Endodermal cell (in vitro differentiated cells): Measurements from ENCODE around the gene MCTP2. TPM values are rescaled to one million over a fixed set of nuclear protein-coding genes. Genes with fewer than 3 reads are reported as not detected.

ENCODE experiments used
- DNase-seq: peaks from one replicate; pipeline ENCODE4 v3.0.0-alpha.2; 2017
- H3K27ac ChIP-seq: 2 replicates; pipeline ENCODE4 v1.5.1; 2013; ENCODE audit warnings: mild to moderate bottlenecking, low read depth, low read length, moderate library complexity
- H3K27me3 ChIP-seq: 2 replicates; pipeline ENCODE4 v1.6.1; 2013; ENCODE audit warnings: mild to moderate bottlenecking, low read length, moderate library complexity; ENCODE audit not compliant: insufficient read depth, control insufficient read depth, poor library complexity, severe bottlenecking
- H3K36me3 ChIP-seq: 2 replicates; pipeline ENCODE4 v1.7.0; 2013; ENCODE audit warnings: mild to moderate bottlenecking, low read length, moderate library complexity; ENCODE audit not compliant: control insufficient read depth, insufficient read depth
- H3K4me1 ChIP-seq: one replicate; pipeline ENCODE4 v1.7.0; 2013; ENCODE audit warnings: low read length; ENCODE audit not compliant: control insufficient read depth, insufficient read depth
- H3K4me3 ChIP-seq: 2 replicates; pipeline ENCODE4 v1.5.1; 2013; ENCODE audit warnings: mild to moderate bottlenecking, low read length, moderate library complexity
- H3K9ac ChIP-seq: 2 replicates; pipeline ENCODE4 v1.6.1; 2013; ENCODE audit warnings: mild to moderate bottlenecking, low read length, moderate library complexity; ENCODE audit not compliant: poor library complexity, severe bottlenecking; ENCODE audit errors: extremely low read depth
- H3K9me3 ChIP-seq: 2 replicates; pipeline ENCODE4 v1.6.1; 2013; ENCODE audit warnings: mild to moderate bottlenecking, low read length, moderate library complexity; ENCODE audit not compliant: control insufficient read depth
- H3K27ac Mint-ChIP-seq: 2 replicates; pipeline ENCODE4 v1.8.0; 2020; ENCODE audit warnings: mixed read lengths
- H3K27me3 Mint-ChIP-seq: 2 replicates; pipeline ENCODE4 v1.8.0; 2021; ENCODE audit warnings: mild to moderate bottlenecking, mixed read lengths; ENCODE audit not compliant: insufficient read depth
- H3K36me3 Mint-ChIP-seq: 2 replicates; pipeline ENCODE4 v1.8.0; 2020; ENCODE audit warnings: low read depth, mixed read lengths
- H3K4me1 Mint-ChIP-seq: 2 replicates; pipeline ENCODE4 v1.8.0; 2020; ENCODE audit warnings: mixed read lengths
- H3K4me3 Mint-ChIP-seq: 2 replicates; pipeline ENCODE4 v1.8.0; 2020; ENCODE audit warnings: mild to moderate bottlenecking, moderate library complexity, mixed read lengths
- H3K9me3 Mint-ChIP-seq: 2 replicates; pipeline ENCODE4 v1.8.0; 2020; ENCODE audit warnings: mild to moderate bottlenecking, mixed read lengths
- CTCF ChIP-seq: fragments of 200-600 bp; sonication (generic); conservative IDR thresholded peaks from 2 replicates; pipeline ENCODE4 v1.5.0; 2021; ENCODE audit warnings: antibody characterized with exemption, mild to moderate bottlenecking
- WGBS, 2 experiments: methylation state at CpG; one replicate each; pipeline versions ENCODE4 v1.1.5 to v1.1.7; 2013; ENCODE audit warnings: missing lambda C conversion rate in 2 of 2, mixed read lengths in 1 of 2; ENCODE audit not compliant: insufficient coverage in 1 of 2, insufficient read length in 1 of 2; 5-methylcytosine and 5-hydroxymethylcytosine counted together
- total RNA-seq, 2 donors: library from RNA; stranded (reverse); fragmentation: NEBNext Ultra II Directional in 1 of 2; extraction: Animal tissue kit (Norgen Biotek cat#: 25700) in 1 of 2; gene quantifications; 2 replicates in 1 of 2; 3 replicates in 1 of 2; pipeline ENCODE4 v1.2.1, GENCODE V29; 2021

Gene MCTP2
- total RNA-seq, 2 donors from 2014 or later = 9.2 to 12.1 TPM

DNA sequence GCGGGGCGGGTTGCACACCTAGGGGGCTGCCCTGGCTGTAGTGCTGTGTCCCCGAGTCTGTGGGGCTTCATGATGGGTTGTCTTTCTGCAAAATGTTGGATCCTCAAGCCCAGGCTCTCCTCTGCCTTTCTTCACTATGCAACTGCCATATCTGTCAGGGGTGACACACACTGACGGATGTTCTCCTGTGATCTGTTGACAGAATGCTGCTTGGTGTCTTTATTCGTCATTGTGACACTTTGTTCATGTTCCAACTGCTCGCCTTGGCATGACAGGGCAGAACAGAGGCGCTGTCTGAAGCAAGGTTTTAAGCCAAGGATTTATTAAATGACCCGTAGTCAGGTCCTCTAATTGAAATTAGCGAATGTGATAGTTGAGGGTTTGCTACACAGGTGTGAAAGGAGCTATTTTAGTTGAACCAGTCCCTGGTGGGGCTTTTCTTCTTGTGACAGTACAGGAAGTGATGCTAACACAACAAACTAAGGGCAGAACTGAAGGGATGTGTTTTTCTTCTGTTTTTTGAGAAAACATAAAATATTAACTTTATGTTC, 173.4 kb downstream of the MCTP2 start:
- no peaks in the 10 kb centered on the region for H3K36me3 ChIP-seq
- Mint-ChIP-seq H3K27ac (no peak overlapping the region), H3K9me3 (no peaks in the 10 kb centered on the region), H3K36me3 (peaks cover 6% of the 10 kb centered on the region), H3K4me3 (no peak overlapping the region), H3K4me1 (peaks cover 17% of the 10 kb centered on the region), H3K27me3 (no peaks in the 10 kb centered on the region)
- no peaks in the 10 kb centered on the region for H3K27me3 ChIP-seq
- H3K9ac ChIP-seq = no peak overlapping the region
- 83% methylated on average over 9 of the region's 9 CpGs for WGBS, 2 experiments
- TF ChIP-seq CTCF = no peak
- no peak overlapping the region for H3K4me3 ChIP-seq
- H3K9me3 ChIP-seq = no peaks in the 10 kb centered on the region
- no peak overlapping the region for H3K27ac ChIP-seq
- H3K4me1 ChIP-seq = no peaks in the 10 kb centered on the region
- DNase-seq = no peak

DNA sequence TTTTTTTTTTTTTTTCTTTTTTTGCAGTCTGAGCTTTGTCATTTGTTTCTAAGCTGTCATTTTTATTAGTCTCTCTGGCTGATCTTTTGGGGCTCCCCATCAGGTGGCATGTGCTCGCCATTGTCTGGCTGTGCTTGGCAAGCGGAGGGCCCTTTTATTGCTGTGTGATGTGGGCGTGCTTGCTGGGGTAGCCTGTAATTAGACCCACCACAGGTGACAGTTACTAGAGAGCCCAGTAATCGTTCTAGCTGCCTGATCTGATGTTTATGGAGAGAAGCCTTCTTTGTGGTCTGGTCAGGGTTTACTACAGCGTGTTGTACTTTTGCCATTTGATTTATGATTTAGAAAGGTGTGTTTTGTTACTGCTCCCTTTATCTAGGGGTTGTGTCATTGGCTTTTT, 179.9 kb downstream of the MCTP2 start:
- H3K4me3 Mint-ChIP-seq = no peak overlapping the region
- Histone ChIP-seq H3K36me3 (no peaks in the 10 kb centered on the region), H3K4me3 (no peak overlapping the region), H3K9me3 (no peaks in the 10 kb centered on the region), H3K4me1 (no peaks in the 10 kb centered on the region), H3K27ac (no peak overlapping the region), H3K9ac (no peak overlapping the region), H3K27me3 (no peaks in the 10 kb centered on the region)
- 77 to 80% methylated on average over 1 to 5 of the region's 5 CpGs for WGBS, 2 experiments
- DNase-seq = no peak
- peaks cover 9% of the 10 kb centered on the region for H3K4me1 Mint-ChIP-seq
- no peak overlapping the region for H3K27ac Mint-ChIP-seq
- H3K27me3 Mint-ChIP-seq = no peaks in the 10 kb centered on the region
- H3K36me3 Mint-ChIP-seq = no peaks in the 10 kb centered on the region
- TF ChIP-seq CTCF = no peak
- H3K9me3 Mint-ChIP-seq = no peaks in the 10 kb centered on the region

DNA sequence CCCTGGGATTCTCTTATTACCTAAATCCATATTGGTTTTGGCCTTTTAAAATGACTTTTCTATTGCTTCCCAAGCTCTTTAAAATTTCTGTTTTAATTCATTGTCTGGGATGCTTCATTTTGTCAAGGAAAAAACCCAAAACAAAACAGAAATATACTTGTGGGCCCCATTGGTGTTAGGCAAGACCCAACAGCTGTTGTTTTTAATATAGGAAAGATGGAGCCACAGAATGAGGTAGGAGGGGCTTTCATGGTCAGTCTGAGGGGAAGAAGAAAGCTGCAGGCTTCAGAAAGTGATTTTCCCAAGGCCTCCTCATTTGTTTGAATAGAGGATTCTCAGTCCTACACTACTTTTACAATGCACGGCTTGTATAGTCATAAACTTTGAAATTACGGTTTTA, 180.5 kb downstream of the MCTP2 start:
- H3K4me1 Mint-ChIP-seq = peaks cover 9% of the 10 kb centered on the region
- no peak for DNase-seq
- H3K27me3 ChIP-seq = no peaks in the 10 kb centered on the region
- H3K9me3 ChIP-seq = no peaks in the 10 kb centered on the region
- no peak overlapping the region for H3K9ac ChIP-seq
- no peaks in the 10 kb centered on the region for H3K4me1 ChIP-seq
- no peak overlapping the region for H3K4me3 ChIP-seq
- no peaks in the 10 kb centered on the region for H3K27me3 Mint-ChIP-seq
- H3K36me3 ChIP-seq = no peaks in the 10 kb centered on the region
- no peak overlapping the region for H3K27ac ChIP-seq
- no peak overlapping the region for H3K27ac Mint-ChIP-seq
- no peak for TF ChIP-seq CTCF
- WGBS, 2 experiments = 96 to 100% methylated on average over 1 to 2 of the region's 2 CpGs
- no peaks in the 10 kb centered on the region for H3K9me3 Mint-ChIP-seq
- H3K36me3 Mint-ChIP-seq = no peaks in the 10 kb centered on the region
- H3K4me3 Mint-ChIP-seq = no peak overlapping the region
